Measurements from ENCODE around the gene IFNA8.

- peak; percentile 64 for TF ChIP-seq CTCF (IDR thresholded peaks at IDR 0.05; ENCODE audit: low read depth, low read length)
- no peak for TF ChIP-seq EZH2phosphoT487 (IDR thresholded peaks at IDR 0.05; ENCODE audit: low read depth)
Measured at GRCh38 chr9:21395778-21396717, 12.9 kb upstream of the IFNA8 start.

Data from OCI-LY3 (cell line).